ENCODE data around the gene GON4L. TPM values are rescaled to one million over a fixed set of nuclear protein-coding genes. Genes with fewer than 3 reads are reported as not detected.
"Not testable (repeated sequence)": the region's sequence is repeated elsewhere in the genome, so short reads cannot be mapped to it uniquely, and the experiment has no call there.

GON4L gene
- total and polyA plus RNA-seq, 5 donors from 2014 or later = 22.3 to 105 (median 27.9) TPM

- not testable (repeated sequence) for H3K27me3 ChIP-seq (ENCODE audit: control insufficient read depth, insufficient read depth, low read length); H3K4me3 Mint-ChIP-seq; H3K36me3 ChIP-seq (ENCODE audit: control insufficient read depth, insufficient read depth, low read length); H3K27me3 Mint-ChIP-seq; H3K9me3 Mint-ChIP-seq; H3K4me1 ChIP-seq (ENCODE audit: control insufficient read depth, insufficient read depth, low read length, poor library complexity, severe bottlenecking); H3K36me3 Mint-ChIP-seq; H3K9me3 ChIP-seq (ENCODE audit: control insufficient read depth in 2 of 2, low read length in 2 of 2); H3K27ac Mint-ChIP-seq; DNase-seq; H3K4me3 ChIP-seq (ENCODE audit: low read depth, low read length); ATAC-seq (ENCODE audit: low read depth in 2 of 2); H3K27ac ChIP-seq (ENCODE audit: insufficient read depth, low read length, poor library complexity, severe bottlenecking)
- peaks cover 0 to 52% (median 27%) of the 10 kb centered on the region in 4 donors for H3K4me1 Mint-ChIP-seq
Measured at GRCh38 chr1:155701675-155702074, 155.3 kb downstream of the GON4L start.

Other genes starting within 250 kb of the GON4L start
- gene MSTO1, start 247.0 kb downstream of the GON4L start, total RNA-seq = 46.0 TPM
- gene MSTO1, start 247.0 kb downstream of the GON4L start, polyA plus RNA-seq = 10 to 100 TPM in 3 of 4 donors, 1 to 10 TPM in 1; 7.0 to 13.7 (median 11.6) TPM
- gene YY1AP1, start 168.4 kb downstream of the GON4L start, total RNA-seq = 96.5 TPM
- 10 to 100 TPM; 39.2 to 46.9 (median 43.3) TPM for gene YY1AP1, start 168.4 kb downstream of the GON4L start, polyA plus RNA-seq
- 120 TPM for gene DAP3, start 168.1 kb downstream of the GON4L start, total RNA-seq
- gene DAP3, start 168.1 kb downstream of the GON4L start, polyA plus RNA-seq = 100 to 1,000 TPM; 117 to 133 (median 126) TPM
- 29.7 TPM for gene SYT11, start 2.4 kb upstream of the GON4L start, total RNA-seq
- gene SYT11, start 2.4 kb upstream of the GON4L start, polyA plus RNA-seq = 10 to 100 TPM; 14.4 to 34.1 (median 18.7) TPM
- gene RIT1, start 54.1 kb upstream of the GON4L start, total RNA-seq = 55.8 TPM
- gene RIT1, start 54.1 kb upstream of the GON4L start, polyA plus RNA-seq = 10 to 100 TPM; 25.0 to 32.1 (median 29.0) TPM
- 60.1 TPM for gene KHDC4, start 77.2 kb upstream of the GON4L start, total RNA-seq
- gene KHDC4, start 77.2 kb upstream of the GON4L start, polyA plus RNA-seq = 10 to 100 TPM in 1 of 4 donors, 1 to 10 TPM in 3; 7.4 to 10.8 (median 8.3) TPM
- not detected for gene RXFP4, start 84.4 kb upstream of the GON4L start, total RNA-seq
- gene RXFP4, start 84.4 kb upstream of the GON4L start, polyA plus RNA-seq = 1 to 10 TPM in 1 of 4 donors, under 1 TPM in 1, not detected in 2; 0.32 to 1.4 TPM
- 108 TPM for gene ARHGEF2, start 121.3 kb upstream of the GON4L start, total RNA-seq
- gene ARHGEF2, start 121.3 kb upstream of the GON4L start, polyA plus RNA-seq = 10 to 100 TPM; 16.1 to 19.2 (median 16.3) TPM
- gene SSR2, start 163.7 kb upstream of the GON4L start, total RNA-seq = 196 TPM
- 100 to 1,000 TPM; 358 to 421 (median 392) TPM for gene SSR2, start 163.7 kb upstream of the GON4L start, polyA plus RNA-seq
- gene UBQLN4, start 196.6 kb upstream of the GON4L start, total RNA-seq = 19.1 TPM
- gene UBQLN4, start 196.6 kb upstream of the GON4L start, polyA plus RNA-seq = 1 to 10 TPM; 4.4 to 7.1 (median 5.5) TPM
- 20.2 TPM for gene LAMTOR2, start 197.6 kb upstream of the GON4L start, total RNA-seq
- gene LAMTOR2, start 197.6 kb upstream of the GON4L start, polyA plus RNA-seq = 100 to 1,000 TPM; 107 to 162 (median 130) TPM
- gene RAB25, start 203.9 kb upstream of the GON4L start, total RNA-seq = 1.5 TPM
- 1 to 10 TPM in 2 of 4 donors, under 1 TPM in 2; 0.83 to 1.7 (median 0.93) TPM for gene RAB25, start 203.9 kb upstream of the GON4L start, polyA plus RNA-seq
- gene MEX3A, start 225.3 kb upstream of the GON4L start, total RNA-seq = not detected
- not detected for gene MEX3A, start 225.3 kb upstream of the GON4L start, polyA plus RNA-seq

Measured in CD4-positive, CD25-positive, alpha-beta regulatory T cell (primary cell).